Hematopoietic multipotent progenitor cell (in vitro differentiated cells): ENCODE data around the gene RPP40. TPM values are rescaled to one million over a fixed set of nuclear protein-coding genes. Genes with fewer than 3 reads are reported as not detected.

ENCODE experiments used
- total RNA-seq: library from RNA; depleted of rRNA; stranded (reverse); fragments of >200 nt; gene quantifications from one replicate; pipeline ENCODE4 v1.2.3, GENCODE V29; 2012

The RPP40 gene
- total RNA-seq, 1 donor, result 5.9 TPM

Other genes with a start within 250 kb of the RPP40 start
- gene CDYL, start 227.6 kb downstream of the RPP40 start, total RNA-seq, result 53.1 TPM
- under 0.01 TPM for gene PPP1R3G, start 81.3 kb upstream of the RPP40 start, total RNA-seq